HUDEP-2 (cell line): ENCODE data around the gene NCK2.

Experiments used
- DNase-seq, 76 experiments: peaks; one replicate each; lab custom pipeline; 2025; ENCODE audit not compliant: unreplicated experiment in 76 of 76; lab: John Stamatoyannopoulos, UW

Gene NCK2

GRCh38 chr2:105734762-105735538 lies 9.8 kb upstream of the NCK2 start:
- DNase-seq: no peak

- DNase-seq: no peak
These were observed 8.6 kb upstream of the NCK2 start for GRCh38 chr2:105736145-105736544.

- no peak for DNase-seq
These were observed 6.6 kb upstream of the NCK2 start for GRCh38 chr2:105737980-105738657.

GRCh38 chr2:105738658-105739241 lies 6.0 kb upstream of the NCK2 start:
- no peak for DNase-seq

DNA sequence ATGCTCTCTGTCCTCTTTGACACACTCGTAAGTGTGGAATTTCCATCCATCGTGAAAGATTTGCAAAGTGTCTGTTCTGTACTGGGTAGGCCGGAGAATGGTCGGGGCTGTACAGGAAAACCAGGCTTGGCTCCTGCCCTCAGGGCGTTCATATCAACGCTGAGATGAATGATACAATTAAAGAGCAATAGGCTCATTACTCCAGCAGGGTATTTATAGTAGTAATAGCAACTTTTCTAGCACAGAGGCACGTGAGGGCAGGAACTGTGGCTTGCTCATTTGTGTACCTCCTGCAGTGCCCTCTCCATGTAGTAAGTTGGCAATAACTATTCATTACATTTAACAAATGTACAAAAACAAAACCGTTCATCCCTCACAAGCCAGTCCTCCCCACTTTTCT lies 5.3 kb upstream of the NCK2 start:
- no peak for DNase-seq

DNA sequence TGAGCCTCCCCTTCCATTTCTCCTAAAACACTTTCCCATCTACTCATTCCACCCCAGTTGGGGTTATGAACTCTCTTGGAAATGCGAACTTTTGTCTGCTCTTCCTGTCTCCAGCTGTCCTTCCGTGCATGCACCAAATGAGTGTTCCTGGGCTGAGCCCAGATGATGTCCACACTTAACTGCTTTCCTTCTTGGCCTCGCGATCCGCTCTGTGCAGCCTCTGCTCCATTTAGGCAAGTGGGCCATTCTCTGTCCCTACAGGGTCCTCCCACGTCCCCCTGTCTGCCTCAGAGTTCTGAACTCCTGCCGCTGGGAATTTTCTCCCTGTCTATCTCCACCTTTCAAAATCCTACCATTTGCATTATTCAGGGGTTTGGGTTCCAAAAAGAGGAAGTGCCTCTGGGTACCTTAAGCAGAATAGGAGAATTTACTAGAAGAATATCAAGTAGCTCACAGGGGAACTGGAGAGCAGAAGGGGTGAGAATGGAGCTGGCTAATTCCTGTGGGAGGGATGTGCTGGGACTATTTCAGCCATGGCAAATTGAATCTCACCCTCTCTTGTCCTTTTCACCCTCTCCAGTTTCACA lies 4.7 kb upstream of the NCK2 start:
- DNase-seq: no peak

DNA sequence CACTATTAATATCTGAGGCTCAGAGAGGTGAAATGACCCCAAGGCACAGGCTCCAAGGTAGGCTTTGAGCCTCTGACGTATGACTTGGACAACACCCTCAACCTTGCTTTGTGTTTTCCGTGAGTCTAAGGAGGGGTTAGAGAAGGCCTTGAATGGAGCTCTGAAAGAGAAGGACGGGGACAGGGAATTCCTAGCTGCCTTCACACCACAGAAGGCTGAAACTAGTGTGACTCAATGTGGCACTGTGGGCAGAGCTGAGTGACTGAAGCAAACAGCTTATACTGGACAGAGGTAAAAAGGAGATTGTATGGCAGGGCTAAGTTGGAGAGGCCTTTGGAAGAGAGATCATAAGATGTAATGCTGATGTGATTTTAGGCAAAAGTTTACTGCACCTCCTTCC lies 3.5 kb upstream of the NCK2 start:
- DNase-seq: no peak

- no peak for DNase-seq
These were observed 3.1 kb upstream of the NCK2 start for GRCh38 chr2:105741617-105742016.

GRCh38 chr2:105744091-105744908 lies 412 bp upstream of the NCK2 start:
- no peak for DNase-seq

- DNase-seq: no peak
These were observed 1.7 kb downstream of the NCK2 start for GRCh38 chr2:105746177-105747080.

DNA sequence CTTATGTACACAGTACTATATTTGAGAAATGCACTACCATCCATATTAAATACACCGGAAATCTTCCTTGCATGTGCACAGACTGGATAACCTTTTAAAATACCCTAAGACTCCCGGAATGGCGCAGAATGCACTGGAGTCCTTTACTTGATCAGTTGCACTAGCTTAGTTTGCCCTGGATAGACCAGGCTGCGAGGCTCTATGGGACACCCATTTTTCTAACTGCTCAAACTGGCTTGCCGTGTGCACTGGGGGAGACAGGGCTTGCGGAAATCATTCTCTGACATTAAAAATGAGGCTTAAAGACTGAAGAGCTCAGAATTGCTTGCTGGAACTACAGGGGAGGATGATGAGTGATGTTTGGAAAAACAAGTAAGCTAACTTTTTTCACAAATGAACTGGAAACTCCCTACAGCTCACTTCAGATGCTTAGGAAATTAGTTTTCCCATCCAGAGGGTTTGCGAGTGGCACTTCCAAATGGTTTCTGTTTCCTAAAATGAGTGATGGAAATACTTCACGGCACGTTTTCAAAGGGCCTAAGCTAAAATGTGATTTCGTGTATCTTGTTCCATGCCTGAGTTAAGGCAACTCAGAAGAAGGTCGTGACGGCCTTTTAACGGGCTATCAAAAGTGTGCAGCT lies 2.7 kb downstream of the NCK2 start:
- no peak for DNase-seq

DNA sequence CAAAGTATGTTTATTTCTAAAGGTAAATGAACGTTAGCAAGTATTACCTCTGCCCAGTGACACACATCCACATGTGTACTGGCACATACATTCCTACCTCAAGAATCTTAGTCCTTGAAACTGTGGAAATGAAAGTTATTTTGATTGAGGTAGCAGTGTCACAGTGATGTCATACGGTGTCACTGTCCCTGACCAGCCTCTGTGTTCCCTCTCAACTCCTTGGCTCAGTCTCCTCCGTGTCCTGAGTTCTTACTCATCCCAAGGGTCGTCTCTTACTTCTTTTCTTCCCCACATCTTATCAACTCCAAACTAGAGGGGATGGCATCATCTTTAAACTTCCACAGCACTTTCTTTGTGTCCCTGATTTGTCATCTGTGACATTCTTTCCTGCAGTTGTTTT lies 3.3 kb downstream of the NCK2 start:
- no peak for DNase-seq

DNA sequence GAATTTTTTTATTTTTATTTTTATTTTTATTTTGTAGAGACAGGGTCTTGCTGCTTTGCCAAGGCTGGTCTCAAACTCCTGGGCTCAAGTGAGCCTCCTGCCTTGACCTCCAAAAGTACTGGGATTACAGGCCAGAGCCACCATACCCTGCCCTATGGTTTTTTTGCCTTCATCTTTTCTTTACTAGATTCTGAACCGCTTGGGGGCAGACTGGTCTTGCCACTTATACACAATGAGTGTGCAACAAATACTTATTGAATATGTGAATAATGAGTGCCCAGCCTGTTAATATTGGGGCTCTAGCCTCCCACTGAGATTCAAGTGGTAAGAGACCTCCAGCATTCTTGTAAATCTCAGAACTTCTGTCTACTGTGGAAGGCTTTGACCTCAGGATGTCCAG lies 3.9 kb downstream of the NCK2 start:
- peak in 1 of 76 experiments; percentile 4 for DNase-seq

GRCh38 chr2:105749583-105750400 lies 5.1 kb downstream of the NCK2 start:
- DNase-seq: no peak

DNA sequence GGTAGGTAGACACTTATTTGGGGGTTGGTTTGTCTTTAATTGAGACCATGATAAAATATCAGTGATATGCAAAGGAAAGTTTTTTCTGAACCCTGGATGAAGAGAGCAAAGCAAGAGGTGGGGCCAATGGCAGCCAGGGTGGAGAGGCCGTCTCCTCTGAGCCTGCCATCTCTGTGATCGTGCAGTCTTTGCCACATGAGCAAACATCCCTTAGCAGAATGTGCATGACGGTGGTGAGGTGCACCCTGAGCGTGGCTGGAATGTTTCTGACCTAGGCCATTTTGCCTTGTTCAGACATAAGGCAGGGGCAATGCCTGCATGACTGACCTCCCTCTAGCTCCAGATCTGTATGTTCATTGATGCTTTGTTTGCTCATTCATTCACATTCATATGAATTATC lies 6.0 kb downstream of the NCK2 start:
- no peak for DNase-seq

DNA sequence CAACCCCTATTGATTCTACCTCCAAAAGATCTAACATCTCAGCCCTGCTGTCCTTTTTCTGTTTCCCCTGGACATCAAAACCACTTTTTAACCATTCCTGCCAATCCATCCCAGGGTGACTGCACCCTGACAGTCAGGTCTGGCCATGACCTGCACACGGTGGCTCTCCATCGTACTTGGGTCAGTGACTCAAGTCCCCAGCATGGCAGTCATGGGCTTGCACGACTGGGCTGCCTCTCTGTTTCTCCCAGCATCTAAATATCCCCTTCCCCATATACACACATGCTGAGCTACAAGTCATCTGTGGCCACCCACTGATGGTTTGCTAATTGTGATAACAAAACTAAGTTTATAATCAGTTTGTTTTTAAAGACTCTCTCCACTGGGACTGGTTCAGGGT lies 6.6 kb downstream of the NCK2 start:
- DNase-seq: no peak

DNA sequence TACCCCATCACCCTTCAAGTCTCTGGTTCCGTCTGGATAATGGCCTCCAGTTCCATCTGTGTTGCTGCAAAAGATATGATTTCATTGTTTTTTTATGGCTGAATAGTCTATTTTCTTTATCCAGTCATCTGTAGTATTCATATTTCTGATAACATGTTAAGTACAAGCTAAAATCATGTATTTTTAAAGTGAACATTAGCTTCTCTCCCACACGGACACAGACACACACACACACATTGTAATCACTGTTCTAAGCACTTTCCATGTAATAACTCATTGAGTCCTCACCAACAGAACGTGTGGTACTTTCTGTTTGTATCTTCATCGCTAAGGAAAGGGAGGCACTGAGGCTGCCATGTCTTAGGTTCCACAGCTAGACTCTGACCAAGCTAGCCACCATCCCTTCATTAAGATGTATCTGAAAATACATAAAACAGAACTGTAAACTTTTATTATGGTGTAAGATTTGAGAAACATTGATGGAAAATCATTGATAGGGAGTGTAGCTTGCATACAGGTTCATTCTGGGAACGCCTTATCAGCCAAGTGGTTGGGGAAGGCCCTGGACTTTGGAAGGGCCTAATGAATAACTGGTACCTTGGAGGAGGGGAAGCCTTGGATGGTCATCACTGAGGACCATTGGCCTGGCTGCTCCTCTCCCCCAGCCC lies 8.1 kb downstream of the NCK2 start:
- DNase-seq: no peak

- DNase-seq: no peak
These were observed 8.7 kb downstream of the NCK2 start for GRCh38 chr2:105753380-105753779.
